ENCODE results near the gene GIGYF1.
A peak's percentile ranks its signal among the peaks of the same experiment; 100 is the strongest.
"Not testable (repeated sequence)": the region's sequence is repeated elsewhere in the genome, so short reads cannot be mapped to it uniquely, and the experiment has no call there.

Gene GIGYF1

GRCh38 chr7:100710452-100710851 lies 16.4 kb upstream of the GIGYF1 start:
- DNase-seq (ENCODE audit: low read depth), result no peak

DNA sequence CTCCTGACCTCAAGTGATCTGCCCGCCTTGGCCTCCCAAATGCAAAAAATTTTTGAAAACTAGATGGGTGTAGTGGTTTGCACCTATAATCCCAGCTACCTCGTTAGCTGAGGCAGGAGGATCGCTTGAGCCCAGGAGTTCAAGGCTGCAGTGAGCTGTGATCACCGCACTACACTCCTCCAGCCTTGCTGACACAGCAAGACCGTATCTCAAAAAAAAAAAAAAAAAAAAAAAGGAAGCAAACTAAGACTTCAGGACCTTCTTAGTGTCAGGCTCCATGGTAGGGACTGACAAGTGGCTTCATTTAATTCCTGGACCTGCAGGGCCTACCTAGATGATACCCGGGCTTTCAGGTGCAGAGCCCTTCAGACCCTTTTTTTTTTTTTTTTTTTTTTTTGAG lies 14.3 kb upstream of the GIGYF1 start:
- no peak for DNase-seq (ENCODE audit: low read depth)

DNA sequence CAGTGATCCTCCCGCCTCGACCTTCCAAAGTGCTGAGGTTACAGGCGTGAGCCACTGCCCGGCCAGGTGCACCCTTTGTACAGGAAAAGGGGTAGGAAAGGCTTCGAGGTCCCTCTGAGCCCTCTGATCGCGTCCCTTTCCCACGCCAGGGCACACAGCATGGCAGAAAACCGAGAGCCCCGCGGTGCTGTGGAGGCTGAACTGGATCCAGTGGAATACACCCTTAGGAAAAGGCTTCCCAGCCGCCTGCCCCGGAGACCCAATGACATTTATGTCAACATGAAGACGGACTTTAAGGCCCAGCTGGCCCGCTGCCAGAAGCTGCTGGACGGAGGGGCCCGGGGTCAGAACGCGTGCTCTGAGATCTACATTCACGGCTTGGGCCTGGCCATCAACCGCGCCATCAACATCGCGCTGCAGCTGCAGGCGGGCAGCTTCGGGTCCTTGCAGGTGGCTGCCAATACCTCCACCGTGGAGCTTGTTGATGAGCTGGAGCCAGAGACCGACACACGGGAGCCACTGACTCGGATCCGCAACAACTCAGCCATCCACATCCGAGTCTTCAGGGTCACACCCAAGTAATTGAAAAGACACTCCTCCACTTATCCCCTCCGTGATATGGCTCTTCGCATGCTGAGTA lies 12.7 kb upstream of the GIGYF1 start:
- no peak for DNase-seq (ENCODE audit: low read depth)

- peak; percentile 96 for DNase-seq (ENCODE audit: low read depth)
Measured at GRCh38 chr7:100705753-100706671, 12.0 kb upstream of the GIGYF1 start, which contains the start of gene POP7. Gene POP7, plus strand, starts transcription at chr7:100706121. Its CDS starts 710 bp downstream, at chr7:100706831.

DNA sequence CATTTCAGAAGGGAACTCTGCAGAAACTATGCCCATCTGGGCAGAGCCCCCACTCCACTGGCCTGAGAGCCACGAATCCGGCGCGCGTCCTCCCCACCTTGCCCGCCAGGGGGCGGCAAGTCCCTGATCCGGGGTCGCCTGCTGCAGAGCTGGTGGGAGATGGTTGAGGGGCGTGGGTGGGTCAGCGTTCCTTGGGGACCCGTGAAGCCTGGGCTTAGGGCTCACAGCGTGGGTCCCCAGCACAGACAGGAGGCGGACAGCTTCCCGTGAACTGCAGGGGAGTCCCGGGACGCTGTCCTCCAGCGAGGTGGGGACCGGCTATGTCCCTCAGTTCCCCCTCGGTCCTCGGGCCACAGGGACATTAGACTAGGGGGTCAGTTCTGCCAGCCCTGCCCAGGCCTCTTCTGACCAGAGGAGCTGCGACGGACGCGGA lies 11.3 kb upstream of the GIGYF1 start:
- peak; percentile 65 for DNase-seq (ENCODE audit: low read depth)

- not testable (repeated sequence) for DNase-seq (ENCODE audit: low read depth)
Measured at GRCh38 chr7:100701089-100701488, 7.0 kb upstream of the GIGYF1 start.

DNA sequence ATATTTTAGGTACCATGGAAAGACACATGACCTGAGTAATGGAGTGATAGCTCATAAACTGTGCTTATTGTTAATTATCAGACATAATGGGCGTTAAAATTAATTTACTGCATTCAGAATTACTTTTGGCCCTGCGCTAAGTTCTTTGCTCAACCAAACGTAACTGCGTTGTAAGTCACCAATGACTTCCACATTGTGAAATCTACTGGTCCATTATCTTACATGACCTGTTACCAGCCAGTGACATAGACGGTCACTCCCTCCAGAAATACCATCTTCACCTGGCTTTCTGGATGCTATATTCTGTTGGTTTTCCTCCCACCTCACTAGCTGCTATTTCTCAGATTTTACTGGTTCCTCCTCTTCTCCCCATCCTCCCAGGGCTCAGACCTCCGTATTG lies 5.0 kb upstream of the GIGYF1 start:
- DNase-seq (ENCODE audit: low read depth), result no peak

DNA sequence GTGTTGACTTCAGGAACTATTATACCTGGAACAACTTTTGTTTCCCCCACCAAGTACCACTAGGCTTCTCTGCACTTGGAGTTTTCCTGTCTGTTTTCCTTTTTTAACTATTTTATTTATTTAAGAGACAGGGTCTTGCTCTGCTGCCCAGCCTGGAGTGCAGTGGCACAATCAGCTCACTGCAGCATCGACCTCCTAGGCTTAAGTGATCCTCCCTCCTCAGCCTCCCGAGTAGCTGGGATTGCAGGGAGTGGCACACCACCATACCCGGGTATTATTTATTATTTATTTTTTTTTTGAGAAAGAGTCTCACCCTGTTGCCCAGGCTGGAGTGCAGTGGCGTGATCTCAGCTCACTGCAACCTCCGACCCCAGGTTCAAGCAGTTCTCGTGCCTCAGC lies 2.1 kb upstream of the GIGYF1 start:
- DNase-seq (ENCODE audit: low read depth), result no peak

GRCh38 chr7:100693312-100694097 lies 545 bp downstream of the GIGYF1 start:
- DNase-seq (ENCODE audit: low read depth), result no peak

GRCh38 chr7:100692578-100692961 lies 1.5 kb downstream of the GIGYF1 start:
- DNase-seq (ENCODE audit: low read depth), result no peak

GRCh38 chr7:100691676-100692577 lies 2.1 kb downstream of the GIGYF1 start:
- DNase-seq (ENCODE audit: low read depth), result peak; percentile 61

- no peak for DNase-seq (ENCODE audit: low read depth)
Measured at GRCh38 chr7:100689230-100690135, 4.6 kb downstream of the GIGYF1 start.

DNA sequence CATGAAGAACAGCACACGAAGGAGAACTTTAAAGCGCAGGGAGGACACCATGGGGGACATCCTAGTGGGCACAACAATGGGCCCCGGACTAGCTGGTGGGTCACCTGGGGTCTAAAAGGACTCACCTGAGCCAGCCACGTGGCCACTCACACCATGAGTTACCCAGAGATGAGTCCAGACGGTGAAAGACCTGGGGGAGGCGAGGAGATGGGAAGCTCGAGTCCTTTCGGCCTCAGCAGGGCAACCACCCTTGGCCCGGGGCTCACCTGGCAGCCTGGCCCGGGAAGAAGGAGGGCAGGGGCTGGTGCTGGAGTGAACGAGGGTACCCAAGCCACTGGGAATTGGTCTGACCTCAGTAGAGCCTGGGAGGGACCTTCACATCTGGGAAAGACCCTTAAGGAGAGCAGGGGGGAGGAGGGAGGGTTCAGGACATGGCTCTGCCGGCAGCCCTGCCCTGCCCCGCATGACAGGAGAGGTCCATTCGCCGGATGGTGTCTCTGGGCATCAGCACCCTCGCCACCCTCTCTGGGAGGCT lies 5.7 kb downstream of the GIGYF1 start:
- DNase-seq (ENCODE audit: low read depth), result no peak

DNA sequence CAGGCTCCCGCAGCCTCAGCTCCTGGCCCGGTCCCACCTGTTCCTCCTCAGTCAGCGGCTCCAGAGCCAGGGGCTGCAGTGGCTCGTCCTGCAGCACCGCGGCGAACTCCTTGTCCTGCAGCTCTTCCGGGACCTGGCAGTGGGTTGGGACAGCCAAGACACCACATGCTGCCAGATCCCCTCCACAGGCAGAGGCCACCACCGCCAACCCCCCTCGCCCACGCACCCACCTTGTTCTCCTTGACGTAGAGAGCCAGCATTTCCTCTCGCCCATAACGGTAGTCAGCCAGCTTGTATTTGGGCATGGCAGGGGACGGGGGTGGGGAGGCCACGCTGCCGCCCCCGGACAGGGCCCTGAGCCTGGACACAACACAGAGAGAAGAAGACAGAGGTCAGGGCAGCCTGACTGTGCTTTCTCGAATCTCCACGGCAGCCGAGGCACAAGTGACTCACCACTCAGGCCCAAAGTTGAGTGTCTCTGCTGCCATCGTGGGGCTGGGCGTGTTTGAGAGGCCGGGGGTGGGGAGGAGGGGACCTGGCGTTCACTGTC lies 6.2 kb downstream of the GIGYF1 start:
- no peak for DNase-seq (ENCODE audit: low read depth)

GRCh38 chr7:100687261-100687660 lies 6.8 kb downstream of the GIGYF1 start:
- DNase-seq (ENCODE audit: low read depth), result no peak

DNA sequence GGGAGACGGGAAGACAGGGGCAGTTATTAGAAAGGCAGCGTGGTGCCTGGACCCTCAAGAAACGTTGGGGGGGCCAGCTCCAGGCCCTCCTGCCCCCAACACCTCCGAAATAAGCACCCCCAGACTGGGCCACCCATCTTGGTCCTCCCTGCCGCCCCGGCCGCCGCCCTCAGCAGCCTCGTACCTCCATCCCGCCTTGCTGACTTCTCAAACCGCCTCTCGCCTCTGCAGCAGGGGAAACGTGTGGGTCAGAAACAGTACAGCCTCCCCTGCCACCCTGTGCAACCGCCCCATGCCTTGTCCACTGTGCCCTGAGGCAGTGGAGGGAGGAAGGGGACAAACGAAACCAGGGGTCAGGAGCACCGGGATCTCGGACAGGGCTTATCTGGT lies 7.2 kb downstream of the GIGYF1 start:
- no peak for DNase-seq (ENCODE audit: low read depth)

DNA sequence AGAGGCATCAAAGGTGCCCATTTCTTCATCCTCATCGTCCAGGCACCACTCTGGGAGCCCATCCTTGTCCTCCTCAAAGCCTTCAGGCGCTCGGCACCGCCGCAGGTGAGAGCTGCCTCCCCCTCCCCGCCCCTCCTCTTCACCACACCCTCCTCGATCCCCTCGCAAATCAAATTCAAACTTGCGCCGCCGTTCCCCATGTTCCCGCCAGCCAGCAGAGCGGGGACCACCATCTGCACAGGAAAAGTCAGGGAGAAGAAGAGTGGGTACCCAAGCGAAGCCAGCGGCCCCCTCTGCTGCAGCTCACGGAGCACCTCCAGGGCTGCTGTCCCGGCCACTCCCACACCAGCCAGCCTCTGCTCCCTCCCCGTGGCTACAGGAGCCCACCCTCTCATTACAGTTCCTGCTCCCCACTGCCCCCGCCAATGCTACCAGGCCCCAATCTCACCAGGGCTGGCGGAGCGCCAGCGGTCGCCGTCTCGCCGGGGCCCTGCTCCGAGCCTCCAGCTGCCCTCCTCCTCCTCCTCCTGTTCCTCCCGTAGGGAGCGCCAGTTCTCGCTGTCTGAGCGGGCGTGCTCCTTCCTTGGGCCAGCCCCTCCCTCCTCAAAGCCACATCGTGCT lies 7.7 kb downstream of the GIGYF1 start:
- DNase-seq (ENCODE audit: low read depth), result no peak

- no peak for DNase-seq (ENCODE audit: low read depth)
Measured at GRCh38 chr7:100685631-100686145, 8.4 kb downstream of the GIGYF1 start.

DNA sequence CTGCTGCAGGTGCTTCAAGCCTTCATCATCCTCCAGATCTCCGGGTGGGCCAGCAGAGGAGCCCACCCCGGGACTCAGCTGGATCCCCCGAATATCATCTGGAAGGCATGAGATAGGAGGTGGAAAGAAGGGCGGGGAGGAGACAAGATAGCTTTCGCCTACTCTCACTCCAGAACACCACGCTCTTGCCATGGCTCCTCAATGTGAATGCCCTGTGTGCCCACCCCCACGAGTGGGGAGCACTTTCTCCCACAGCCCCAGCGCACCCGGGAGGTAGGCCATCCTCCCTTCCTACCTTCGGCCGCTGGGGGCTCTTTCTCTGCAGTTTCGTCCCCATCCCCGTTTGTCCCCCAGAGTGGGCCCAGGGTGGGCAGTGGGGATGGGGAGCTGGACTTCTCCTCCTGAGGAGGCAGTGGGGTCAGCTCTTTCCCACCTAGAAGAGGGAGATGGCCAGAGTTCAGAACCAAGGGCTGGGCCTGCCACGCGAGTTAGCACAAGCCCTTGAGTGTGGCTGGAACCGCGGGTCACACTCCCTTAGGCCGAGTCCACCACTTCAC lies 8.9 kb downstream of the GIGYF1 start:
- no peak for DNase-seq (ENCODE audit: low read depth)
